RWPE1 (cell line): ENCODE results near the gene CST6.

Experiments used
- CTCF ChIA-PET: fragments of 350-600 bp; sonication (Branson Sonifier 250); formaldehyde crosslinking; extraction: SDS; loops from one replicate; lab custom pipeline; 2021; lab: Yijun Ruan, JAX
- POLR2A ChIA-PET: fragments of 400-600 bp; formaldehyde crosslinking; extraction: SDS; loops from one replicate; lab custom pipeline; 2020; ENCODE audit warnings: antibody characterized with exemption; ENCODE audit not compliant: low non-redundant PET; lab: Yijun Ruan, JAX
- DNase-seq: peaks from one replicate; pipeline ENCODE4 v3.0.0; 2012; ENCODE audit warnings: low spot score
- H3K27ac ChIP-seq: fragments of 450-650 bp; 2 replicates; pipeline ENCODE4 v1.5.1; 2017
- TF ChIP-seq, protein P1 (sequence below): fragments of 450-650 bp; conservative IDR thresholded peaks from 2 replicates; pipeline ENCODE4 v1.5.1; 2017; ENCODE audit warnings: low read depth, mild to moderate bottlenecking

Gene CST6

DNA sequence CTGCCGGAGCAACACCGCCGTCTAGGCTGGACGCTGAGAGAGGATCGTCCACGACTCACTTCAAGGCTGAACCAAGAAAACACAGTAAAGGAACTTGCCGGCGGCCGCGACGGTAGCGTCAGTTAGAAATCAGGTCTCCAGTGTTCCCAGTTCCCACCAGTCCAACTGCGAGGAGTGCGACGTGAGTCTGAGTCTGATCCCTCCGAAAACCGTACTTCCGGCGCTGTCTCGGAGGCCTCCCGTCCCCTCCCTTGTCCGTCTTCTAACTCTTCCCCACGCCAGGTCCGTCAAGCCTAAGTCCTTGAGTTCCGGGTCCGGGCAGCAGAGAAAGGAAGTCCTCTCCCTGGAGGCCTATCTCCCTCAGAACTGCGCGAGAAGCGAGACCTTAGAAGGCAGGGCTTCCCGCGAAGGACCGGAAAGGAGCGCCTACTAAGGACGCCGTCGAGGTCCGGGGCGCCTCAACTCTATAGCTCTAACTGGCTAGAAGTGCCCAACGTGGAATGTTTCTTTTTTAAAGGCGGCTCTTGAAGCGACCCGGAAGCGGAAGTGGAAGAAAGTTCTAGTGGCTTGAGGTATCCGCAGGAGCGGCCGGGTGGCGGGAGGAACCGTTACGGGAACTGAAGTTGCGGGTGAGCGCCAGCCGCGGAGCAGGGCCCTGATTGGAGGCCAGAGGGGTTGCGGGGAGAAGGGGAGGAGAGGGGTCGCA, 9.7 kb upstream of the CST6 start, which contains the start of the genes BANF1 and EIF1AD:
Gene BANF1 (plus strand): TSS at position 562 of the 706 bp plus-strand sequence. CDS start 748 bp downstream, outside the sequence.
Gene EIF1AD (minus strand): TSS at position 216 of the 706 bp plus-strand sequence. CDS start 1,768 bp downstream, outside the sequence.
- ChIA-PET CTCF (interaction anchor here (1.1 kb wide), 1 partner anchor 12 kb away, joined by 3 read pairs; no protein-coding TSS in a partner anchor), POLR2A (interaction anchor here (0.6 to 1.4 kb wide), 3 partner anchors 10 to 46 kb away, joined by 3 to 4 read pairs (median 3); partner anchors contain the start of gene CST6)
- H3K27ac ChIP-seq, result peak within 1 kb of the TSS; percentile 97
- DNase-seq, result peak; percentile 89
- TF ChIP-seq, protein P1, sequence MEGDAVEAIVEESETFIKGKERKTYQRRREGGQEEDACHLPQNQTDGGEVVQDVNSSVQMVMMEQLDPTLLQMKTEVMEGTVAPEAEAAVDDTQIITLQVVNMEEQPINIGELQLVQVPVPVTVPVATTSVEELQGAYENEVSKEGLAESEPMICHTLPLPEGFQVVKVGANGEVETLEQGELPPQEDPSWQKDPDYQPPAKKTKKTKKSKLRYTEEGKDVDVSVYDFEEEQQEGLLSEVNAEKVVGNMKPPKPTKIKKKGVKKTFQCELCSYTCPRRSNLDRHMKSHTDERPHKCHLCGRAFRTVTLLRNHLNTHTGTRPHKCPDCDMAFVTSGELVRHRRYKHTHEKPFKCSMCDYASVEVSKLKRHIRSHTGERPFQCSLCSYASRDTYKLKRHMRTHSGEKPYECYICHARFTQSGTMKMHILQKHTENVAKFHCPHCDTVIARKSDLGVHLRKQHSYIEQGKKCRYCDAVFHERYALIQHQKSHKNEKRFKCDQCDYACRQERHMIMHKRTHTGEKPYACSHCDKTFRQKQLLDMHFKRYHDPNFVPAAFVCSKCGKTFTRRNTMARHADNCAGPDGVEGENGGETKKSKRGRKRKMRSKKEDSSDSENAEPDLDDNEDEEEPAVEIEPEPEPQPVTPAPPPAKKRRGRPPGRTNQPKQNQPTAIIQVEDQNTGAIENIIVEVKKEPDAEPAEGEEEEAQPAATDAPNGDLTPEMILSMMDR, result no peak

DNA sequence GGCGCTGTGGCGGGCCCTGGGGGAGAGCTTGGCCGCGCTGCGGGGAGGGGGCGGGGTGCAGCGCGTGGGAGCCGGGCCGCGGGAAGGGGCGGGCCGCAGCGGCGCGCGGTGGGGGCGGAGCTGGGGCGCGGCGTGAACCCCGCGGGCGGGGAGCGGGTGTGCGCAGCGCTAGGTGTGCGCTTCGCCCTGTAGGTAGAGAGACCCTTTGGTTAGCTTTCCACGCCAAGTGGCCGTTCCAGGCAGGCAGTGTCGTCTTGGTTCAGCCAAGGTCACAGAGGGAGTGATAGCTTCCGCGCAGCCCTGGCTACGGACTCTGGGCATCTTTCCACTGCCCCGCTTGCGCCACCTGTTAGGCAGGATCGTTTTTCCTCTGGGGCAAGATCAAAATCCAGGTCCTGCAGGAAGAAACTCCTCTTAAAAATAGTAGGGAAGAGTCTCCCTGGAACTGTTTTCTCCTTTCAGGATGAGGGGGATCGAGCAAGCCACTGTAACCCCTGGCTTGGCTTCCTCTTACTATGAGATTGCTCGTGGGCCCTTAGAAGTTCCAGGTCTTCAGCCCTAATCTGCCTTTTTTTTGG, 9.1 kb upstream of the CST6 start:
- peak; percentile 31 for DNase-seq
- CTCF ChIA-PET, result interaction anchor here (1.1 kb wide), 1 partner anchor 13 kb away, joined by 3 read pairs; no protein-coding TSS in a partner anchor
- TF ChIP-seq, protein P1, result no peak
- H3K27ac ChIP-seq, result peak overlapping the region; percentile 97
- POLR2A ChIA-PET, result interaction anchor here (0.6 to 1.4 kb wide), 3 partner anchors 9 to 45 kb away, joined by 3 to 4 read pairs (median 3); partner anchors contain the start of gene CST6

DNA sequence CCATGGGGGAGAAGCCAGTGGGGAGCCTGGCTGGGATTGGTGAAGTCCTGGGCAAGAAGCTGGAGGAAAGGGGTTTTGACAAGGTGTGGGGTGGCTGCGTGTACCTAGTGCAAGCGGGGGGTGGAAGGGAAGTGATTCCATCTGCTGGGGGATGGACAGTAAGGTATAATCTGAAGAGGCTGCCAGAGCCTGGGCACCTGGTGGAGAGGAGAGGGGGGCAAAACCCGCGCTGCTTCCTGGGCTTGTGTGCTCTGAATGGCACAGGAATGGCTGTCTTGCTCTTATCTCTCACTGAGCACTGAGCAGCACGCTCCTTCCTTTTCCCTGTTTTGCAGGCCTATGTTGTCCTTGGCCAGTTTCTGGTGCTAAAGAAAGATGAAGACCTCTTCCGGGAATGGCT, 8.5 kb upstream of the CST6 start:
- ChIA-PET POLR2A (no interaction called here), CTCF (interaction anchor here (1.1 kb wide), 1 partner anchor 14 kb away, joined by 3 read pairs; no protein-coding TSS in a partner anchor)
- no peak for DNase-seq
- H3K27ac ChIP-seq, result peak overlapping the region; percentile 97
- TF ChIP-seq, protein P1, result no peak

DNA sequence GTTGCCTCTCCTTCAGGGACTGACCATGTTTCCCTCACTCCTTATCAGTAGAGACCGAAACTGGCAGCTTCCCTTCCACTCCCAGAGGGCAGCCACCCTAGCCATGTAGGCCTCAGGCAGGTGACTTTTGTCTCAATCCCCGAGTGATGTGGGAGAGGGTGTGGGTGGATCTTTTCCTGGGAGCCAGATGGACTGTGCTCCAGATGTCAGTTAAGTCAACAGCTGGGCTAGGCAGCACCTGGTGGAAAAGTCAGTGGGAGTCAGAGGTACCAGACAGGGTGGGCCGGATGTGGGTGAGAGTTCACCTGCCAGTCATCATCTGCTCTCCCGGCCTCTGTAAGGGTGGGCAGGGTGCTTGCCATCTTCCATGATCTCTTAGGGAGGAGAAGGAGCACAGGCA, 7.6 kb upstream of the CST6 start:
- H3K27ac ChIP-seq, result peak overlapping the region; percentile 15; the same call in 1 of the 2 replicates
- no peak for DNase-seq
- ChIA-PET POLR2A (no interaction called here), CTCF (interaction anchor here (0.6 kb wide), 1 partner anchor 18 kb away, joined by 3 read pairs; no protein-coding TSS in a partner anchor)
- TF ChIP-seq, protein P1, result no peak

DNA sequence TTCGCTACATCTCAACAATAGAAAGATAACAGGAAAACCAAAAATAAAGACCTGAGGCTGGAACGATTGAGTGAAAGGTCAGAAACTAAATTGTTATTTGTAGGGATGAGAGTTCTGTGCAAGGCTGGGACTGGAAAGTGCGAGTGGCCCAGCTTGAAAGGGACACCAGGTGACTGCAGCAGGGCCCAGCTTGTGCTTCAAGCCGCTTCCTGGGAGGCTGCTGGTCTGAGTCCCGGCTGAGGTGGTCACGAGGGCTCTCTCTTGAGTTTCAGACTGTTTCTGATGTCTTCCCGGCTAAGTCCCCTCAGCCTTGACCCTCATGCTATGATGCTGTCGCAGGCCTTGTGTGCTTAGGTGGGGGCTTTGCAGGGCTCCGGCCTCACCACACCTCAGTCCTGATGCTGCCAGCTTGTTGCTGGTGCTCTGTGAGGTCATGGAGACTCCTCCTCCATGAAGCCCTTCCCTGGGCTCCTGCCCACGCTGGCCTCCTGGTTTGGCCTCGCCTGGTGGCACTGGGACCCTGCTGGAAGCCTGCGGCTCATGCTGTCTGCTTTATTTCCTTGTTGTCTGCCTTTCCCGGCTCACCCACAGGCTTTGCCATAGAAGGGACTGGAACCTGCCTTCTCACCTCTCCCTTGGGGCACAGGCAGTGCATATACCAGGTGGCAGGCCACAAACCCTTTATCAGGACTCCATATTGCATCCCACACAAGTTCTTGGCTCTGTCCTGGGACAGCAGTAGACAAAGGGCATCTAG, 5.5 kb upstream of the CST6 start:
- H3K27ac ChIP-seq, result peak overlapping the region; percentile 35
- TF ChIP-seq, protein P1, result no peak
- ChIA-PET CTCF (interaction anchor here (0.6 kb wide), 1 partner anchor 14 kb away, joined by 3 read pairs; no protein-coding TSS in a partner anchor), POLR2A (interaction anchor here (0.5 kb wide), 1 partner anchor 202 kb away, joined by 3 read pairs; no protein-coding TSS in a partner anchor)
- no peak for DNase-seq
